IMR-90 (cell line): ENCODE measurements around the gene PEF1. TPM values are rescaled to one million over a fixed set of nuclear protein-coding genes. Genes with fewer than 3 reads are reported as not detected.

Experiments
- ATAC-seq: fragments of 200-7000 bp; cut with Tn5 transposase; 2 replicates; pipeline ENCODE4 v1.9.1; 2020; ENCODE audit warnings: low read depth, mild to moderate bottlenecking, moderate library complexity
- BruUV-seq: library from RNA; stranded (reverse); fragments of 400-500 nt; replicated peaks from 2 replicates; lab custom pipeline; 2021; lab: Mats Ljungman, UMichigan
- CTCF ChIA-PET: fragments of 300-600 bp; formaldehyde crosslinking; extraction: SDS; loops from one replicate; lab custom pipeline; 2021; ENCODE audit warnings: antibody characterized with exemption; lab: Yijun Ruan, JAX
- POLR2A ChIA-PET: fragments of 300-600 bp; sonication (Branson Sonifier 250); formaldehyde crosslinking; loops from one replicate; lab custom pipeline; 2022; ENCODE audit warnings: antibody characterized with exemption; ENCODE audit not compliant: unreplicated experiment; lab: Charles Lee
- DNase-seq: peaks from one replicate; pipeline ENCODE4 v3.0.0; 2013
- H2AFZ ChIP-seq: replicated peaks from 2 replicates; pipeline ENCODE3; 2013; ENCODE audit warnings: low read length, mild to moderate bottlenecking; ENCODE audit not compliant: poor library complexity
- H2AK5ac ChIP-seq: 2 replicates; pipeline ENCODE4 v1.6.1; 2013; ENCODE audit warnings: low read depth, low read length, inconsistent platforms
- H2AK9ac ChIP-seq: replicated peaks from 2 replicates; pipeline ENCODE3; 2013; ENCODE audit warnings: mild to moderate bottlenecking, low read depth, low read length, moderate library complexity; ENCODE audit not compliant: poor library complexity
- H2BK120ac ChIP-seq: 2 replicates; pipeline ENCODE4 v1.6.1; 2013; ENCODE audit warnings: low read depth, low read length, inconsistent platforms
- H2BK15ac ChIP-seq: 3 replicates; pipeline ENCODE4 v1.6.1; 2013; ENCODE audit warnings: low read depth, low read length, inconsistent platforms
- H2BK20ac ChIP-seq: 2 replicates; pipeline ENCODE4 v1.6.1; 2013; ENCODE audit warnings: low read depth, mild to moderate bottlenecking, inconsistent platforms, low read length, moderate library complexity
- H2BK5ac ChIP-seq: 2 replicates; pipeline ENCODE4 v1.6.1; 2013; ENCODE audit warnings: mild to moderate bottlenecking, low read depth, low read length, inconsistent platforms; ENCODE audit not compliant: poor library complexity, severe bottlenecking
- H3K14ac ChIP-seq: replicated peaks from 2 replicates; pipeline ENCODE4 v1.6.1; 2013; ENCODE audit warnings: low read depth, low read length, inconsistent platforms
- H3K18ac ChIP-seq: 2 replicates; pipeline ENCODE4 v1.6.1; 2013; ENCODE audit warnings: low read depth, low read length, control low read depth
- H3K23ac ChIP-seq: 2 replicates; pipeline ENCODE4 v1.6.1; 2013; ENCODE audit warnings: low read depth, low read length, inconsistent platforms
- H3K27ac ChIP-seq: 2 replicates; pipeline ENCODE4 v1.5.1; 2013; ENCODE audit warnings: mild to moderate bottlenecking, control low read depth, low read length; ENCODE audit not compliant: insufficient read depth
- H3K27me3 ChIP-seq: 2 replicates; pipeline ENCODE4 v1.6.1; 2013; ENCODE audit warnings: low read length; ENCODE audit not compliant: control insufficient read depth, insufficient read depth
- H3K36me3 ChIP-seq: 2 replicates; pipeline ENCODE4 v1.6.1; 2013; ENCODE audit warnings: low read length, mixed read lengths; ENCODE audit not compliant: control insufficient read depth, insufficient read depth
- H3K4ac ChIP-seq: 2 replicates; pipeline ENCODE4 v1.6.1; 2013; ENCODE audit warnings: low read depth, low read length, inconsistent platforms
- H3K4me1 ChIP-seq: 2 replicates; pipeline ENCODE4 v1.6.1; 2013; ENCODE audit warnings: low read length, mixed read lengths; ENCODE audit not compliant: control insufficient read depth, insufficient read depth
- H3K4me2 ChIP-seq: 2 replicates; pipeline ENCODE4 v1.6.1; 2013; ENCODE audit warnings: low read depth, mild to moderate bottlenecking, control low read depth, low read length, moderate library complexity
- H3K4me3 ChIP-seq: 2 replicates; pipeline ENCODE4 v1.5.1; 2013; ENCODE audit warnings: low read depth, mild to moderate bottlenecking, control low read depth, low read length, moderate library complexity; ENCODE audit not compliant: insufficient read depth
- H3K56ac ChIP-seq: 2 replicates; pipeline ENCODE4 v1.6.1; 2013; ENCODE audit warnings: low read length, inconsistent platforms; ENCODE audit not compliant: insufficient read depth; ENCODE audit errors: extremely low read depth
- H3K79me1 ChIP-seq, 2 experiments: 2 replicates each; pipeline ENCODE4 v1.6.1; 2013; ENCODE audit warnings: low read length in 2 of 2, inconsistent platforms in 1 of 2, low read depth in 1 of 2
- H3K9ac ChIP-seq: 2 replicates; pipeline ENCODE4 v1.6.1; 2013; ENCODE audit warnings: low read depth, low read length, control low read depth
- H3K9me1 ChIP-seq: 2 replicates; pipeline ENCODE4 v1.6.1; 2013; ENCODE audit warnings: low read length, inconsistent platforms; ENCODE audit not compliant: insufficient read depth
- H3K9me3 ChIP-seq: 2 replicates; pipeline ENCODE4 v1.6.1; 2013; ENCODE audit warnings: low read length; ENCODE audit not compliant: control insufficient read depth, insufficient read depth
- H4K20me1 ChIP-seq: 2 replicates; pipeline ENCODE4 v1.6.1; 2013; ENCODE audit warnings: low read length, inconsistent platforms; ENCODE audit not compliant: insufficient read depth
- H4K5ac ChIP-seq: 2 replicates; pipeline ENCODE4 v1.6.1; 2013; ENCODE audit warnings: mild to moderate bottlenecking, low read depth, low read length, control low read depth
- H4K8ac ChIP-seq, 2 experiments: 2 replicates each; pipeline ENCODE4 v1.6.1; 2013; ENCODE audit warnings: low read depth in 2 of 2, low read length in 2 of 2, control low read depth in 1 of 2, inconsistent platforms in 1 of 2
- H4K91ac ChIP-seq: 2 replicates; pipeline ENCODE4 v1.6.1; 2013; ENCODE audit warnings: low read depth, low read length, inconsistent platforms; ENCODE audit not compliant: insufficient read depth
- MAZ ChIP-seq: IDR thresholded peaks from 2 replicates; pipeline ENCODE4 v1.6.1; 2012; ENCODE audit warnings: low read depth, mild to moderate bottlenecking, low read length, improper control_type of control experiment, moderate library complexity, borderline replicate concordance
- MXI1 ChIP-seq: IDR thresholded peaks from 2 replicates; pipeline ENCODE4 v1.6.1; 2012; ENCODE audit warnings: low read depth, mild to moderate bottlenecking, low read length, moderate library complexity, borderline replicate concordance
- WGBS, 2 experiments: methylation state at CpG; one replicate each; pipeline versions ENCODE4 v1.1.5 to v1.1.7; 2013; ENCODE audit warnings: missing lambda C conversion rate in 2 of 2; ENCODE audit not compliant: insufficient read length in 1 of 2; ENCODE audit errors: extremely low coverage in 2 of 2; 5-methylcytosine and 5-hydroxymethylcytosine counted together
- dilution Hi-C: fragments of 300-500 bp; cut with HindIII; formaldehyde crosslinking; loops from one replicate; pipeline ENCODE4 v1.14.3; 2018; ENCODE audit warnings: low sequenced_read_pairs; ENCODE audit not compliant: unreplicated experiment
- in situ Hi-C: fragments of 300-500 bp; cut with MboI; formaldehyde crosslinking; loops from 3 replicates; pipeline ENCODE4 v1.14.3; 2019; ENCODE audit warnings: low sequenced_read_pairs, inconsistent platforms, mixed read lengths
- intact Hi-C: fragments of 100-400 bp; cut with micrococcal nuclease; formaldehyde crosslinking; loops from 2 replicates; pipeline ENCODE4 v1.10.0; 2022
- polyA plus RNA-seq, 3 experiments: library from polyadenylated mRNA; depleted of rRNA; stranded (reverse); fragments of >200 nt; gene quantifications; 2 replicates each; pipeline ENCODE4 v1.2.3, GENCODE V29; 2012; ENCODE audit warnings: low replicate concordance in 1 of 3
- total RNA-seq: library from RNA; depleted of rRNA; stranded (reverse); fragments of >200 nt; gene quantifications from 2 replicates; pipeline ENCODE4 v1.2.3, GENCODE V29; 2012

Gene PEF1
- total and polyA plus RNA-seq, 2 of the 4 experiments (the other 2 are of a cell fraction) = 84.2 to 104 TPM

DNA sequence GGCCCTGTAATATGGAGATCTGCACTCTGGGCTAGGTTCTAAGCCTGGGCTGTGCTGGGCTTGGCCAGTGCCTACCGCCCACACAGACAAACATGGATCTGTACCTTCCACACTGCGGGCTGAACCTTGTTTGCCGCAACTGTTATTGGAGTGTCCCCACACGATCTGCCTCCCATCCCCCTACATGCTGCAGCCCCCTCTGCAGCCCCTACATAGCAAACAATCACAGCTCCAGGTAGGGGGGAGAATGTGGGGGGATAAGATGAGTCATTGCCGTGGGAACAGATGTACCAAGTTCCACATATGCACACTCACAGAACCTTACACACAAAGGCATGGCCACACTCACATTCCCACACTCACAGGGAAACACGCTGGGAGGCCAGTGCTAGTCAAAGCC lies 29.3 kb downstream of the PEF1 start:
- POLR2A ChIA-PET = no interaction called here
- in situ Hi-C loops = loop anchor here (10.0 kb wide), 1 partner anchor 51 kb away; no protein-coding TSS in a partner anchor
- no peak for ATAC-seq

More for the DNA sequence above, 29.3 kb downstream of the PEF1 start:
- Histone ChIP-seq H3K4me3 (no peak overlapping the region), H4K20me1 (no peaks in the 10 kb centered on the region), H3K4me1 (no peaks in the 10 kb centered on the region; the same call in 1 of the 2 replicates), H4K91ac (no peak overlapping the region), H3K79me1 (no peaks in the 10 kb centered on the region), H3K36me3 (no peaks in the 10 kb centered on the region), H3K9ac (no peak overlapping the region), H2BK5ac (no peak overlapping the region), H2AFZ (no peak overlapping the region), H4K8ac (no peak overlapping the region), H3K18ac (no peak overlapping the region), H2BK20ac (no peak overlapping the region), H3K23ac (no peak overlapping the region), H3K27ac (no peak overlapping the region), H3K14ac (no peak overlapping the region), H2BK120ac (no peak overlapping the region), H2AK5ac (no peak overlapping the region), H3K56ac (no peak overlapping the region), H3K9me3 (no peaks in the 10 kb centered on the region), H3K27me3 (peaks cover 39% of the 10 kb centered on the region), H3K4ac (no peak overlapping the region), H3K9me1 (0 out of 2 replicates have a peak, but pooled peaks cover 6% of the 10 kb centered on the region), H2AK9ac (no peak overlapping the region), H2BK15ac (no peak overlapping the region), H4K5ac (no peak overlapping the region), H3K4me2 (no peak overlapping the region)
- 73% methylated on average over 2 of the region's 6 CpGs; no CpG with 5 or more reads in 1 of the 2 experiments for WGBS, 2 experiments
- dilution Hi-C loops = no loop called here
- intact Hi-C loops = no loop called here
- BruUV-seq = no TSS peak
- CTCF ChIA-PET = no interaction called here
- DNase-seq = peak; percentile 23
- no peak for TF ChIP-seq MAZ
- TF ChIP-seq MXI1 = no peak
